Endothelial cell of umbilical vein (primary cell): ENCODE data around the gene RAB39A. TPM values are rescaled to one million over a fixed set of nuclear protein-coding genes. Genes with fewer than 3 reads are reported as not detected.

Experiments
- BruUV-seq: library from RNA; stranded (reverse); fragments of 400-500 nt; replicated peaks from 2 replicates; lab custom pipeline; 2021; lab: Mats Ljungman, UMichigan
- CTCF ChIA-PET: fragments of 300-600, 350-600 bp; sonication (Branson Sonifier 250); formaldehyde crosslinking; loops from one replicate; lab custom pipeline; 2021; ENCODE audit warnings: antibody characterized with exemption, inconsistent platforms; lab: Charles Lee
- POLR2A ChIA-PET: fragments of 300-600, 350-600 bp; sonication (Branson Sonifier 250); formaldehyde crosslinking; loops from one replicate; lab custom pipeline; 2021; ENCODE audit warnings: antibody characterized with exemption, inconsistent platforms; lab: Charles Lee
- DNase-seq: peaks from one replicate; pipeline ENCODE4 v3.0.0-alpha.2; 2011; ENCODE audit warnings: low read depth, low spot score
- FAIRE-seq: peaks from 2 replicates; lab custom pipeline; 2011; peaks lifted over from hg19 to GRCh38; lab: Jason Lieb, UNC
- H2AFZ ChIP-seq: 2 replicates; pipeline ENCODE4 v1.6.0; 2012; ENCODE audit warnings: low read depth, low read length, control low read depth, inconsistent platforms
- H3K27ac ChIP-seq: 2 replicates; pipeline ENCODE4 v1.5.1; 2011; ENCODE audit warnings: low read depth, mild to moderate bottlenecking, control low read depth, low read length, moderate library complexity; ENCODE audit not compliant: insufficient read depth
- H3K27me3 ChIP-seq, 2 experiments: 2 replicates each; pipeline versions ENCODE4 v1.6.0 to v1.6.1; 2011; ENCODE audit warnings: low read length in 2 of 2, mixed read lengths in 1 of 2; ENCODE audit not compliant: control insufficient read depth in 2 of 2, insufficient read depth in 2 of 2
- H3K36me3 ChIP-seq, 2 experiments: 2 replicates in 1 of 2; 3 replicates in 1 of 2; pipeline ENCODE4 v1.5.1; 2011; ENCODE audit warnings: low read length in 2 of 2, mild to moderate bottlenecking in 1 of 2, moderate library complexity in 1 of 2; ENCODE audit not compliant: control insufficient read depth in 2 of 2, insufficient read depth in 2 of 2; ENCODE audit errors: extremely low read depth in 1 of 2
- H3K4me1 ChIP-seq: 3 replicates; pipeline ENCODE4 v1.5.1; 2011; ENCODE audit warnings: mild to moderate bottlenecking, low read length; ENCODE audit not compliant: control insufficient read depth, insufficient read depth; ENCODE audit errors: extremely low read depth
- H3K4me2 ChIP-seq: 2 replicates; pipeline ENCODE4 v1.6.1; 2011; ENCODE audit warnings: low read length, control low read depth, mixed read lengths; ENCODE audit not compliant: insufficient read depth
- H3K4me3 ChIP-seq, 3 experiments: fragments of 200-600 bp in 1 of 3; sonication (generic), shearing (Covaris generic) in 1 of 3; replicated peaks in 1 of 3; 2 replicates each; pipeline ENCODE4 v1.5.1; 2011 to 2016; ENCODE audit warnings: control low read depth in 3 of 3, low read length in 3 of 3, mild to moderate bottlenecking in 2 of 3, inconsistent platforms in 1 of 3, low read depth in 1 of 3, moderate library complexity in 1 of 3; ENCODE audit not compliant: insufficient read depth in 1 of 3
- H3K79me2 ChIP-seq: 2 replicates; pipeline ENCODE4 v1.6.0; 2012; ENCODE audit warnings: low read length, inconsistent platforms; ENCODE audit not compliant: control insufficient read depth, insufficient read depth
- H3K9ac ChIP-seq: replicated peaks from 2 replicates; pipeline ENCODE3; 2011; ENCODE audit warnings: low read length, control low read depth; ENCODE audit not compliant: insufficient read depth; ENCODE audit errors: extremely low read depth
- H3K9me1 ChIP-seq: replicated peaks from 3 replicates; pipeline ENCODE4 v1.6.0; 2011; ENCODE audit warnings: mild to moderate bottlenecking, low read length; ENCODE audit not compliant: control insufficient read depth, insufficient read depth; ENCODE audit errors: extremely low read depth
- H3K9me3 ChIP-seq: replicated peaks from 2 replicates; pipeline ENCODE4 v1.5.1; 2012; ENCODE audit warnings: low read length, inconsistent platforms; ENCODE audit not compliant: control insufficient read depth, insufficient read depth
- H4K20me1 ChIP-seq: replicated peaks from 2 replicates; pipeline ENCODE3; 2011; ENCODE audit warnings: mild to moderate bottlenecking, low read length; ENCODE audit not compliant: control insufficient read depth, insufficient read depth; ENCODE audit errors: extremely low read depth
- CTCF ChIP-seq, 2 donors: IDR thresholded peaks; 1 replicate in 1 of 2; 2 replicates in 1 of 2; pipeline ENCODE4 v1.5.1; 2011; ENCODE audit warnings: low read length in 2 of 2, mild to moderate bottlenecking in 2 of 2, moderate library complexity in 2 of 2, control low read depth in 1 of 2, inconsistent platforms in 1 of 2, low read depth in 1 of 2; ENCODE audit not compliant: insufficient read depth in 1 of 2; ENCODE audit errors: extremely low read depth in 1 of 2
- EZH2 ChIP-seq: IDR thresholded peaks from 2 replicates; pipeline ENCODE4 v1.6.1; 2012; ENCODE audit warnings: borderline replicate concordance, low read depth, mild to moderate bottlenecking, moderate library complexity, low read length, inconsistent platforms; ENCODE audit not compliant: severe bottlenecking
- FOS ChIP-seq: IDR thresholded peaks from 2 replicates; pipeline ENCODE4 v1.6.1; 2011; ENCODE audit warnings: mild to moderate bottlenecking, low read length, moderate library complexity, borderline replicate concordance; ENCODE audit not compliant: insufficient read depth
- GATA2 ChIP-seq: IDR thresholded peaks from 2 replicates; pipeline ENCODE4 v1.7.0; 2011; ENCODE audit warnings: low read depth, mild to moderate bottlenecking, moderate library complexity, mixed read lengths, low read length; ENCODE audit not compliant: insufficient read length, insufficient read depth
- JUN ChIP-seq: IDR thresholded peaks from 2 replicates; pipeline ENCODE4 v1.6.1; 2011; ENCODE audit warnings: borderline replicate concordance, low read depth; ENCODE audit not compliant: insufficient read length, insufficient read depth
- MAX ChIP-seq: IDR thresholded peaks from 2 replicates; pipeline ENCODE4 v1.6.1; 2011; ENCODE audit not compliant: insufficient read depth, insufficient read length
- MYC ChIP-seq: IDR thresholded peaks from one replicate; pipeline ENCODE4 v1.6.1; 2011; ENCODE audit warnings: mild to moderate bottlenecking, low read depth, low read length
- POLR2A ChIP-seq: IDR thresholded peaks from 2 replicates; pipeline ENCODE4 v1.6.1; 2012; ENCODE audit warnings: low read depth, mild to moderate bottlenecking, control low read depth, low read length
- POLR2AphosphoS5 ChIP-seq: IDR thresholded peaks from 2 replicates; pipeline ENCODE4 v1.6.1; 2012; ENCODE audit warnings: low read depth, mild to moderate bottlenecking, control low read depth, low read length, moderate library complexity; ENCODE audit not compliant: insufficient read depth
- dilution Hi-C: fragments of 300-500 bp; cut with MboI; formaldehyde crosslinking; loops from one replicate; pipeline ENCODE4 v1.15.0; 2019; ENCODE audit warnings: low sequenced_read_pairs; ENCODE audit not compliant: extremely low pct_ligation_motif_present
- intact Hi-C: fragments of 100-400 bp; cut with micrococcal nuclease; formaldehyde crosslinking; loops from one replicate; pipeline ENCODE4 v1.10.0; 2022
- polyA plus RNA-seq, 4 experiments: library from polyadenylated mRNA; depleted of rRNA in 3 of 4; stranded (reverse) in 3 of 4; unstranded in 1 of 4; fragments of >200 nt; gene quantifications; 2 replicates each; pipeline versions ENCODE4 v1.2.1 to v1.2.3, GENCODE V29; 2011 to 2012; ENCODE audit warnings: missing spikeins in 1 of 4
- total RNA-seq: library from RNA; stranded (reverse); gene quantifications from 2 replicates; pipeline ENCODE4 v1.2.3, GENCODE V29; 2021

RAB39A gene
- total and polyA plus RNA-seq, 2 donors (not counting 3 experiments of a cell fraction or from before 2014, with no cell fraction given) = not detected

- no peak for DNase-seq
- H3K36me3 ChIP-seq = no peaks in the 10 kb centered on the region
- H3K9me3 ChIP-seq = no peaks in the 10 kb centered on the region
- dilution Hi-C loops = no loop called here
- H3K4me2 ChIP-seq = no peak overlapping the region
- no peak overlapping the region for H2AFZ ChIP-seq
- no peak for TF ChIP-seq JUN
- TF ChIP-seq POLR2A = no peak
- TF ChIP-seq MYC = no peak
- TF ChIP-seq FOS = no peak
- TF ChIP-seq CTCF (IDR thresholded peaks at IDR 0.05; ENCODE audit: extremely low read depth in 1 of 2, insufficient read depth in 1 of 2, low read depth in 1 of 2, low read length in 2 of 2) = no peak
- no peak for TF ChIP-seq POLR2AphosphoS5
- no peak for TF ChIP-seq EZH2
- TF ChIP-seq GATA2 = no peak
- TF ChIP-seq MAX = no peak
- H3K27me3 ChIP-seq = no peaks in the 10 kb centered on the region
- BruUV-seq = no TSS peak
- no peak overlapping the region for H3K27ac ChIP-seq
- CTCF ChIA-PET = interaction anchor here (2.0 kb wide), 1 partner anchor 641 kb away, joined by 15 read pairs; no protein-coding TSS in a partner anchor
- no peak overlapping the region for H3K4me3 ChIP-seq
- peaks cover 37% of the 10 kb centered on the region for H3K79me2 ChIP-seq
- FAIRE-seq = no peak
- intact Hi-C loops = loop anchor here (1.0 to 10.0 kb wide), 7 partner anchors 79 to 641 kb away; partner anchors contain the start of genes ACAT1, ALKBH8, NPAT and RAB39A
- POLR2A ChIA-PET = no interaction called here
- peaks cover 12% of the 10 kb centered on the region for H3K4me1 ChIP-seq
- no peak overlapping the region for H3K9ac ChIP-seq
- H4K20me1 ChIP-seq = peaks cover 2% of the 10 kb centered on the region
- no peaks in the 10 kb centered on the region for H3K9me1 ChIP-seq
Observed at GRCh38 chr11:108007819-108008218, 79.6 kb downstream of the RAB39A start.
